Esophagus muscularis mucosa (tissue), 4 donors: Measurements from ENCODE around the gene MAP1LC3A. TPM values are rescaled to one million over a fixed set of nuclear protein-coding genes. Genes with fewer than 3 reads are reported as not detected.
"Not testable (repeated sequence)": the region's sequence is repeated elsewhere in the genome, so short reads cannot be mapped to it uniquely, and the experiment has no call there.

Experiments used
- DNase-seq: peaks from one replicate; pipeline ENCODE4 v3.0.0-alpha.2; 2017; ENCODE audit errors: extremely low spot score
- H3K27ac ChIP-seq, 4 donors: fragments of 200-600 bp; sonication (generic); replicated peaks in 1 of 4; 1 replicate in 3 of 4; 2 replicates in 1 of 4; pipeline ENCODE4 v1.5.1; 2016 to 2019; ENCODE audit warnings: mild to moderate bottlenecking in 1 of 4
- H3K27me3 ChIP-seq, 4 donors: fragments of 200-600 bp; sonication (generic); one replicate each; pipeline versions ENCODE4 v1.5.1 to v1.6.0; 2016 to 2019
- H3K36me3 ChIP-seq, 4 donors: fragments of 200-600 bp; sonication (generic); one replicate each; pipeline ENCODE4 v1.5.1; 2016 to 2019
- H3K4me1 ChIP-seq, 4 donors: fragments of 200-600 bp; sonication (generic); one replicate each; pipeline ENCODE4 v1.5.1; 2016 to 2019
- H3K4me3 ChIP-seq, 4 donors: fragments of 200-600 bp; sonication (generic); 1 replicate in 2 of 4; 2 replicates in 2 of 4; pipeline ENCODE4 v1.5.1; 2016 to 2019; ENCODE audit warnings: mild to moderate bottlenecking in 4 of 4, moderate library complexity in 1 of 4
- H3K9me3 ChIP-seq, 4 donors: fragments of 200-600 bp; sonication (generic); 1 replicate in 3 of 4; 2 replicates in 1 of 4; pipeline ENCODE4 v1.5.1; 2016 to 2019
- EP300 ChIP-seq: sonication (generic); formaldehyde crosslinking; IDR thresholded peaks from one replicate; pipeline ENCODE4 v1.6.1; 2017; ENCODE audit warnings: antibody characterized with exemption
- POLR2A ChIP-seq: fragments of 450-650 bp; IDR thresholded peaks from one replicate; pipeline ENCODE4 v1.6.1; 2017; ENCODE audit warnings: antibody characterized with exemption, moderate library complexity, mild to moderate bottlenecking, low read depth
- POLR2AphosphoS5 ChIP-seq, 2 donors: sonication (generic); formaldehyde crosslinking; IDR thresholded peaks; one replicate each; pipeline ENCODE4 v1.6.1; 2017; ENCODE audit warnings: antibody characterized with exemption in 2 of 2
- WGBS: methylation state at CpG from one replicate; pipeline ENCODE4 v1.1.5; 2018; 5-methylcytosine and 5-hydroxymethylcytosine counted together
- intact Hi-C: fragments of 100-400 bp; cut with DNase I; formaldehyde crosslinking; loops from one replicate; pipeline ENCODE4 v1.15.1; 2023
- total RNA-seq, 4 donors: library from RNA; depleted of rRNA; stranded (reverse); fragments of >200 nt; gene quantifications; one replicate each; pipeline versions ENCODE4 v1.1.0 to v1.2.1, GENCODE V29; 2016
- TF ChIP-seq, protein P1 (sequence below), 3 experiments: fragments of 200-600 bp in 2 of 3; fragments of 450-650 bp in 1 of 3; sonication (generic) in 2 of 3; IDR thresholded peaks; one replicate each; pipeline ENCODE4 v1.5.1; 2017 to 2019; ENCODE audit warnings: antibody characterized with exemption in 3 of 3, mild to moderate bottlenecking in 2 of 3, moderate library complexity in 1 of 3

MAP1LC3A gene
- total RNA-seq, 4 donors from 2014 or later = 83.9 to 152 (median 111) TPM

DNA sequence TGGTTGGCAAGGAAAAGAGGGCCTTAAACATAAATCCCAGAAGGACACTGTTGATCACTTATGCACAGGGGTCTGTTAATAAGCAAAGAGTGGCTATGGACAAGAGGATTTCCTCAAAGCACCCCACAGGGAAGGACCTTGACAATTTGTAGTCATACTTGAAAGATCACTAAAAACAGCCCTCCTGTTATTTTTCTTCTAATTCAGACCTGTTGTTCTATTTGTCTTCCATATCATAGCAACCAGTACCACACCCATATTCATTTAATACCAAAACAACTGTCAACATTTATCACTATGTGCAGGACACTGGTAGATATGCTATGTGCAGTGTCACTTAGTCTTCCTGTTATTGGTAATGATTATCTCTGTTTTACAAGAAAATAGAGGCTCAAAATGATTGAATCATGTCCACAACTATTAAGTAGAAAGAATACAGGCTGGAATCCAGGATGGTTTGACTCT, 45.5 kb upstream of the MAP1LC3A start:
- H3K9me3 ChIP-seq = no peaks in the 10 kb centered on the region
- no peak for DNase-seq
- peaks cover 7 to 16% (median 14%) of the 10 kb centered on the region in 4 donors for H3K36me3 ChIP-seq
- intact Hi-C loops = no loop called here
- TF ChIP-seq POLR2A (no peak), EP300 (no peak), POLR2AphosphoS5 (IDR thresholded peaks at IDR 0.05) (no peak)
- TF ChIP-seq, protein P1, sequence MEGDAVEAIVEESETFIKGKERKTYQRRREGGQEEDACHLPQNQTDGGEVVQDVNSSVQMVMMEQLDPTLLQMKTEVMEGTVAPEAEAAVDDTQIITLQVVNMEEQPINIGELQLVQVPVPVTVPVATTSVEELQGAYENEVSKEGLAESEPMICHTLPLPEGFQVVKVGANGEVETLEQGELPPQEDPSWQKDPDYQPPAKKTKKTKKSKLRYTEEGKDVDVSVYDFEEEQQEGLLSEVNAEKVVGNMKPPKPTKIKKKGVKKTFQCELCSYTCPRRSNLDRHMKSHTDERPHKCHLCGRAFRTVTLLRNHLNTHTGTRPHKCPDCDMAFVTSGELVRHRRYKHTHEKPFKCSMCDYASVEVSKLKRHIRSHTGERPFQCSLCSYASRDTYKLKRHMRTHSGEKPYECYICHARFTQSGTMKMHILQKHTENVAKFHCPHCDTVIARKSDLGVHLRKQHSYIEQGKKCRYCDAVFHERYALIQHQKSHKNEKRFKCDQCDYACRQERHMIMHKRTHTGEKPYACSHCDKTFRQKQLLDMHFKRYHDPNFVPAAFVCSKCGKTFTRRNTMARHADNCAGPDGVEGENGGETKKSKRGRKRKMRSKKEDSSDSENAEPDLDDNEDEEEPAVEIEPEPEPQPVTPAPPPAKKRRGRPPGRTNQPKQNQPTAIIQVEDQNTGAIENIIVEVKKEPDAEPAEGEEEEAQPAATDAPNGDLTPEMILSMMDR (IDR thresholded peaks at IDR 0.05) = no peak
- no peak overlapping the region for H3K4me3 ChIP-seq
- H3K27me3 ChIP-seq = no peaks in the 10 kb centered on the region
- no peak overlapping the region for H3K27ac ChIP-seq
- H3K4me1 ChIP-seq = peaks cover 9 to 35% (median 30%) of the 10 kb centered on the region in 4 donors

DNA sequence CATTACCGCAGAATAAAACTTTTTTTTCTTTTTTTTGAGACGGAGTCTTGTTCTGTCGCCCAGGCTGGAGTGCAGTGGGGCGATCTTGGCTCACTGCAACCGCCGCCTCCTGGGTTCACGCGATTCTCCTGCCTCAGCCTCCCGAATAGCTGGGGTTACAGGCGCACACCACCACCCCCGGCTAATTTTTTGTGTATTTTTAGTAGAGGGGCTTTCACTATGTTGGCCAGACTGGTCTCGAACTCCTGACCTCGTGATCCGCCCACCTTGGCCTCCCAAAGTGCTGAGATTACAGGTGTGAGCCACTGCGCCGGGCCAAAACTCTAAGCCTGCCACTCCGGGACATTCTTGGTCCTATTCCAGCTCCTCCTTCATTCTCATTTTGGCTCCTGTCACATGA, 44.5 kb upstream of the MAP1LC3A start:
- H3K36me3 ChIP-seq, DNase-seq, H3K27ac ChIP-seq, H3K9me3 ChIP-seq, intact Hi-C loops, H3K27me3 ChIP-seq, H3K4me3 ChIP-seq: not testable (repeated sequence)
- WGBS = 94% methylated on average over 17 of the region's 17 CpGs
- H3K4me1 ChIP-seq = peaks cover 19 to 45% (median 40%) of the 10 kb centered on the region in 4 donors

DNA sequence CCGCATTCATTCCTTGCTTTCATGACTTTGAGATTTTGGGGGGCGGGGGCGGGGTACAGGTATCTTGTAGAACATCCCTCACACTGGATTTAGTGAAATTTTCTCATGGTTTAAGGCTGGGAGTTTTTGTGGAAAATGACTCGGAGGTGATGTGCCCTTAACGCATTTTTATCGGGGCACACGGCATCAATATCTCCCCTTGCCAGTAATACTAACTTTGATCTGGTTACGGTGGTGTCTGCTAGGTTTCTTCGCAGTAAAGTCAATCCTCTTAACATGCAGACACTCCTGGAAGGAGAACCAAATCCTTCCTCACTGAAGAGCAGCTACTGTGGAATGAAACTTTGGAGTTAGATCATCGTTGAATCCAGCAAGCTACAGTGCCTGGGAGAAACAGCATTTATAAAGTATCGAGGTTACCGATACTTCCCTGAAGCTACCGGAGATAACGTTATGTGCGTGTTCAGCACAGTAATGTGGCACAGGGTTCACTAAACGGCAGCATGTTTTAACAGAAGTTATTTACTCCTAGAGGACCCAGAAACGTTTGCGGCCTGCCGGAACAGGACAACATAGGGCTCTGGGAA, 43.5 kb upstream of the MAP1LC3A start:
- Histone ChIP-seq H3K4me1 (peaks cover 22 to 55% (median 50%) of the 10 kb centered on the region in 4 donors), H3K4me3 (peak overlapping the region; percentile 68 to 91 (median 76)), H3K36me3 (peaks cover 0 to 15% (median 7%) of the 10 kb centered on the region in 4 donors), H3K27me3 (no peaks in the 10 kb centered on the region), H3K27ac (peak overlapping the region; percentile 90 to 93 (median 93)), H3K9me3 (no peaks in the 10 kb centered on the region)
- TF ChIP-seq EP300 (no peak), POLR2A (no peak), POLR2AphosphoS5 (IDR thresholded peaks at IDR 0.05) (no peak)
- TF ChIP-seq, protein P1 (IDR thresholded peaks at IDR 0.05) = no peak
- intact Hi-C loops = no loop called here
- WGBS = 31% methylated on average over 19 of the region's 19 CpGs
- DNase-seq = no peak

DNA sequence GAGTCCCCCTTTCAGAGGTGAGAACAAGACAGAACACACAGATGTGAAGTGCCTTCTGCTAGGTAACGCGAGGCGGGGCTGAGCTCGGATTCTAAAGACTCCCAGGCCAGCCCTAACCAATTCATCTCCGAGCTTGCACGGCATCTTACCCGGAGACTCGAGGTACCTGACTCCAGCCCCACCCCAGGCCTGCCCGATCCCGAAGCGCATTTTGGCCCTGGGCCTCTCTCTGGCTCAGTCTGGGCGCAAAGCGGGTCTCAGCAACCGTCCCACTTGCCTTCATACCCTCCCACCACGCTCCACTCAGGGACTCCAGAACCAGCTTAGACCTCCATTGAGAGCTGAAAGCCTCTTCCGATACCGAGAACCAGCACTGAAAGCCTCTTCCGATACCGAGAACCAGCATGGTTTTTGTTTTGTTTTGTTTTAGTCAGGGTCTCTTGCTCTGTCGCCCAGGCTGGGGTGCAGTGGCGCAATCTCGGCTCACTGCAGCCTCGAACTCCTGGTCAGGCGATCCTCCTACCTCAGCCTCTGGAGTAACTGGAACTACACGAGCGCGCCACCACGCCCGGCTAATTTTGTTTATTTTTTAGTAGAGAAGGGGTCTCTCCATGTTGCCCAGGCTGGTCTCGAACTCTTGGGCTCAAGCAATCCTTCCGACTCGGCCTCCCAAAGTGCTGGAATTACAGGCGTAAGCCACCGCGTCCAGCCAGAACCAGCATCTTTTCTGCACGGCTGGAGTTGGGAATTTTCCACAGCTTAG, 42.9 kb upstream of the MAP1LC3A start:
- peaks cover 0 to 20% (median 7%) of the 10 kb centered on the region in 4 donors for H3K36me3 ChIP-seq
- DNase-seq = no peak
- no peaks in the 10 kb centered on the region for H3K27me3 ChIP-seq
- peak overlapping the region; percentile 68 to 91 (median 76) for H3K4me3 ChIP-seq
- TF ChIP-seq POLR2AphosphoS5 (IDR thresholded peaks at IDR 0.05) = peak in 1 of 2 donors; percentile 20
- TF ChIP-seq EP300 = no peak
- TF ChIP-seq, protein P1 (IDR thresholded peaks at IDR 0.05) = no peak
- TF ChIP-seq POLR2A = no peak
- peaks cover 22 to 62% (median 56%) of the 10 kb centered on the region in 4 donors for H3K4me1 ChIP-seq
- no peaks in the 10 kb centered on the region for H3K9me3 ChIP-seq
- intact Hi-C loops = no loop called here
- 1% methylated on average over 35 of the region's 36 CpGs for WGBS
- peak overlapping the region; percentile 90 to 93 (median 93) for H3K27ac ChIP-seq
